ENCODE results near the gene IL1RN. TPM values are rescaled to one million over a fixed set of nuclear protein-coding genes. Genes with fewer than 3 reads are reported as not detected.

IL1RN gene
- total and polyA plus RNA-seq, 2 donors (not counting 3 experiments of a cell fraction or from before 2014, with no cell fraction given), result not detected

- BruUV-seq (replicated peaks), result no TSS peak
- no peak overlapping the region for H3K4me3 ChIP-seq (replicated peaks in 1 of 3; ENCODE audit: insufficient read depth in 1 of 3, low read depth in 1 of 3, low read length in 3 of 3)
- no peaks in the 10 kb centered on the region for H3K36me3 ChIP-seq (ENCODE audit: control insufficient read depth in 2 of 2, extremely low read depth in 1 of 2, insufficient read depth in 2 of 2, low read length in 2 of 2)
- ChIA-PET POLR2A (no interaction called here), CTCF (interaction anchor here (1.9 to 4.1 kb wide), 3 partner anchors 23 to 39 kb away, joined by 9 to 15 read pairs (median 13); no protein-coding TSS in a partner anchor)
- no peaks in the 10 kb centered on the region for H3K79me2 ChIP-seq (ENCODE audit: control insufficient read depth, insufficient read depth, low read length)
- no peaks in the 10 kb centered on the region for H3K4me1 ChIP-seq (ENCODE audit: control insufficient read depth, extremely low read depth, insufficient read depth, low read length)
- no peak overlapping the region for H3K9ac ChIP-seq (replicated peaks; ENCODE audit: extremely low read depth, insufficient read depth, low read length)
- DNase-seq (ENCODE audit: low read depth, low spot score) (no peak), FAIRE-seq (no peak)
- H3K9me1 ChIP-seq (replicated peaks; ENCODE audit: control insufficient read depth, extremely low read depth, insufficient read depth, low read length), result no peaks in the 10 kb centered on the region
- intact Hi-C loops (cut with micrococcal nuclease), result no loop called here
- H3K27ac ChIP-seq (ENCODE audit: insufficient read depth, low read depth, low read length), result no peak overlapping the region
- H2AFZ ChIP-seq (ENCODE audit: low read depth, low read length), result no peak overlapping the region
- peaks cover 0 to 6% of the 10 kb centered on the region in 2 experiments for H3K27me3 ChIP-seq (ENCODE audit: control insufficient read depth in 2 of 2, insufficient read depth in 2 of 2, low read length in 2 of 2)
- no peaks in the 10 kb centered on the region for H4K20me1 ChIP-seq (replicated peaks; ENCODE audit: control insufficient read depth, extremely low read depth, insufficient read depth, low read length)
- H3K4me2 ChIP-seq (ENCODE audit: insufficient read depth, low read length), result no peak overlapping the region
- no peaks in the 10 kb centered on the region for H3K9me3 ChIP-seq (replicated peaks; ENCODE audit: control insufficient read depth, insufficient read depth, low read length)
- no peak for TF ChIP-seq EZH2 (IDR thresholded peaks at IDR 0.05; ENCODE audit: borderline replicate concordance, low read depth, low read length, severe bottlenecking)
- dilution Hi-C loops (cut with MboI; ENCODE audit: extremely low pct_ligation_motif_present, low sequenced_read_pairs), result no loop called here
Measured at GRCh38 chr2:113175736-113176695, 48.6 kb downstream of the IL1RN start.

DNA sequence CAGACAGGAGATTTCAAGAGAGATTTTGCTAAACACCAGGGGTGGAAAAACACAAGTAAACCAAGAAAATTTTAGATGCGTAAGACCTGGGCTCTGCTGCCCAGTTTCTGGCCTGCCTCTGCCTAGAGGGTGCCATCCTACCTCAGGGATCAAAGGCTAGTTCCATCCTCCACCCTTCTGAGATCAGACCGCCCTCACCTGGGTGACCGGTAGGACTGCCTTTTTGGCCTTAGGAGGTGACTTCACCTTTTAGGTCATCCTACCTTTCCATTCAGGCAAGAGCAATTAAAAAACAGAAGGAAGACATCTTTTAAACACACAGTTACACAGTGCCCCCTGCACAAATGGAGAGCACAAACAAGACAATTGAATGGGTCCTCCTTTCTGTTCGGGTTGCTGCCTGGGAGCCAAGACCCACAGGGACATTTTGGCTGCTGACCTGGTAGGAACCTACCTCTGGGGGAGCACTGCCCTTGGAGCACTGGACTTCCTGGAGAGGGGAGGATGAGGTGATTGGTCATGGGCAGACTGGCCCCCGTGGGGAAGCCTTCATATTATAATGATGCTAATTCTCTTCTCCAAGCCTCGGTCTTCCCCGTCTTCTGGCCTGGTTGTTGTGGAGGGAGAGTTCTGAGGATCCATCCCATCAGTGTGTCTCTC is 49.4 kb downstream of the IL1RN start:
- Histone ChIP-seq H3K36me3 (ENCODE audit: control insufficient read depth in 2 of 2, extremely low read depth in 1 of 2, insufficient read depth in 2 of 2, low read length in 2 of 2) (no peaks in the 10 kb centered on the region), H3K79me2 (ENCODE audit: control insufficient read depth, insufficient read depth, low read length) (no peaks in the 10 kb centered on the region), H3K27ac (ENCODE audit: insufficient read depth, low read depth, low read length) (no peak overlapping the region), H3K9me3 (replicated peaks; ENCODE audit: control insufficient read depth, insufficient read depth, low read length) (no peaks in the 10 kb centered on the region), H2AFZ (ENCODE audit: low read depth, low read length) (no peak overlapping the region), H4K20me1 (replicated peaks; ENCODE audit: control insufficient read depth, extremely low read depth, insufficient read depth, low read length) (no peaks in the 10 kb centered on the region), H3K27me3 (ENCODE audit: control insufficient read depth in 2 of 2, insufficient read depth in 2 of 2, low read length in 2 of 2) (peaks cover 0 to 4% of the 10 kb centered on the region in 2 experiments), H3K9ac (replicated peaks; ENCODE audit: extremely low read depth, insufficient read depth, low read length) (no peak overlapping the region), H3K9me1 (replicated peaks; ENCODE audit: control insufficient read depth, extremely low read depth, insufficient read depth, low read length) (no peaks in the 10 kb centered on the region), H3K4me3 (replicated peaks in 1 of 3; ENCODE audit: insufficient read depth in 1 of 3, low read depth in 1 of 3, low read length in 3 of 3) (no peak overlapping the region), H3K4me2 (ENCODE audit: insufficient read depth, low read length) (no peak overlapping the region), H3K4me1 (ENCODE audit: control insufficient read depth, extremely low read depth, insufficient read depth, low read length) (no peaks in the 10 kb centered on the region)
- FAIRE-seq (no peak), DNase-seq (ENCODE audit: low read depth, low spot score) (no peak)
- CTCF ChIA-PET, result interaction anchor here (4.1 kb wide), 1 partner anchor 22 kb away, joined by 15 read pairs; no protein-coding TSS in a partner anchor
- POLR2A ChIA-PET, result no interaction called here
- dilution Hi-C loops (cut with MboI; ENCODE audit: extremely low pct_ligation_motif_present, low sequenced_read_pairs) (no loop called here), intact Hi-C loops (cut with micrococcal nuclease) (no loop called here)
- no TSS peak for BruUV-seq (replicated peaks)
- no peak for TF ChIP-seq EZH2 (IDR thresholded peaks at IDR 0.05; ENCODE audit: borderline replicate concordance, low read depth, low read length, severe bottlenecking)
- no peak for TF ChIP-seq POLR2A (IDR thresholded peaks at IDR 0.05; ENCODE audit: low read depth, low read length)
- no peak for TF ChIP-seq POLR2AphosphoS5 (IDR thresholded peaks at IDR 0.05; ENCODE audit: insufficient read depth, low read depth, low read length)
- no peak for TF ChIP-seq CTCF (IDR thresholded peaks at IDR 0.05; ENCODE audit: extremely low read depth in 1 of 2, insufficient read depth in 1 of 2, low read depth in 1 of 2, low read length in 2 of 2)
- TF ChIP-seq, protein P1, sequence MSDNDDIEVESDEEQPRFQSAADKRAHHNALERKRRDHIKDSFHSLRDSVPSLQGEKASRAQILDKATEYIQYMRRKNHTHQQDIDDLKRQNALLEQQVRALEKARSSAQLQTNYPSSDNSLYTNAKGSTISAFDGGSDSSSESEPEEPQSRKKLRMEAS (IDR thresholded peaks at IDR 0.05; ENCODE audit: insufficient read depth, insufficient read length), result no peak
- no peak for TF ChIP-seq JUN (IDR thresholded peaks at IDR 0.05; ENCODE audit: borderline replicate concordance, insufficient read depth, insufficient read length, low read depth)
- TF ChIP-seq MYC (IDR thresholded peaks at IDR 0.05; ENCODE audit: low read depth, low read length), result no peak
- no peak for TF ChIP-seq FOS (IDR thresholded peaks at IDR 0.05; ENCODE audit: borderline replicate concordance, insufficient read depth, low read length)
